GM21367 (cell line): Measurements from ENCODE around the gene TARBP1.
"Not testable (repeated sequence)": the region's sequence is repeated elsewhere in the genome, so short reads cannot be mapped to it uniquely, and the experiment has no call there.

ENCODE experiments used
- ATAC-seq: cut with Tn5 transposase; IDR thresholded peaks from one replicate; pipeline ENCODE4 v1.9.1; 2021; ENCODE audit not compliant: unreplicated experiment

The TARBP1 gene

GRCh38 chr1:234507089-234507488 lies 28.1 kb upstream of the TARBP1 start:
- no peak for ATAC-seq

- ATAC-seq, result no peak
Observed at GRCh38 chr1:234505769-234506102, 26.8 kb upstream of the TARBP1 start.

GRCh38 chr1:234504969-234505768 lies 26.2 kb upstream of the TARBP1 start:
- no peak for ATAC-seq

- ATAC-seq, result not testable (repeated sequence)
Observed at GRCh38 chr1:234504251-234504650, 25.3 kb upstream of the TARBP1 start.

GRCh38 chr1:234503193-234504050 lies 24.4 kb upstream of the TARBP1 start:
- ATAC-seq, result no peak

- ATAC-seq, result no peak
Observed at GRCh38 chr1:234502785-234503184, 23.8 kb upstream of the TARBP1 start.

- no peak for ATAC-seq
Observed at GRCh38 chr1:234500269-234500668, 21.3 kb upstream of the TARBP1 start.

- no peak for ATAC-seq
Observed at GRCh38 chr1:234499943-234500245, 20.9 kb upstream of the TARBP1 start.

GRCh38 chr1:234499119-234499942 lies 20.4 kb upstream of the TARBP1 start:
- no peak for ATAC-seq

- ATAC-seq, result no peak
Observed at GRCh38 chr1:234498448-234499118, 19.6 kb upstream of the TARBP1 start.

GRCh38 chr1:234497589-234497988 lies 18.6 kb upstream of the TARBP1 start:
- no peak for ATAC-seq

GRCh38 chr1:234495231-234495990 lies 16.4 kb upstream of the TARBP1 start:
- peak; percentile 75 for ATAC-seq

- no peak for ATAC-seq
Observed at GRCh38 chr1:234494049-234494448, 15.1 kb upstream of the TARBP1 start.

- no peak for ATAC-seq
Observed at GRCh38 chr1:234490793-234491479, 12.0 kb upstream of the TARBP1 start.

GRCh38 chr1:234489698-234490077 lies 10.7 kb upstream of the TARBP1 start:
- no peak for ATAC-seq

GRCh38 chr1:234489007-234489697 lies 10.2 kb upstream of the TARBP1 start:
- no peak for ATAC-seq

GRCh38 chr1:234488054-234489006 lies 9.4 kb upstream of the TARBP1 start:
- ATAC-seq, result no peak
